ENCODE results near the gene NUPR1.

NUPR1 gene

GRCh38 chr16:28538733-28539596 is at the start of gene NUPR1:
Gene NUPR1, minus strand, starts transcription at chr16:28538974. Its CDS starts 67 bp downstream, at chr16:28538907.
- in situ Hi-C loops (cut with MboI; ENCODE audit: low sequenced_read_pairs): no loop called here
- H3K4me3 ChIP-seq: no peak within 1 kb of the TSS
- H3K9me3 ChIP-seq: no peaks in the 10 kb centered on the region
- no peaks in the 10 kb centered on the region for H3K36me3 ChIP-seq (replicated peaks)
- DNase-seq (ENCODE audit: low spot score in 2 of 2): peak in 1 of 2 experiments; percentile 42
- H3K4me1 ChIP-seq: no peaks in the 10 kb centered on the region
- H3K27me3 ChIP-seq (ENCODE audit: low read depth): no peaks in the 10 kb centered on the region

- no peaks in the 10 kb centered on the region for H3K9me3 ChIP-seq
- H3K36me3 ChIP-seq (replicated peaks): no peaks in the 10 kb centered on the region; the same call in 1 of the 2 replicates
- no peaks in the 10 kb centered on the region for H3K27me3 ChIP-seq (ENCODE audit: low read depth)
- in situ Hi-C loops (cut with MboI; ENCODE audit: low sequenced_read_pairs): loop anchor here (25.0 kb wide), 1 partner anchor 275 kb away; no protein-coding TSS in a partner anchor
- DNase-seq (ENCODE audit: low spot score in 2 of 2): no peak
- no peaks in the 10 kb centered on the region for H3K4me1 ChIP-seq
- H3K4me3 ChIP-seq: no peak overlapping the region
Observed at GRCh38 chr16:28587386-28587785, 48.6 kb upstream of the NUPR1 start.

GRCh38 chr16:28586466-28586865 is 47.7 kb upstream of the NUPR1 start:
- no peak for DNase-seq (ENCODE audit: low spot score in 2 of 2)
- Histone ChIP-seq H3K27me3 (ENCODE audit: low read depth) (no peaks in the 10 kb centered on the region), H3K36me3 (replicated peaks) (no peaks in the 10 kb centered on the region; the same call in 1 of the 2 replicates), H3K4me3 (no peak overlapping the region), H3K4me1 (no peaks in the 10 kb centered on the region), H3K9me3 (no peaks in the 10 kb centered on the region)
- in situ Hi-C loops (cut with MboI; ENCODE audit: low sequenced_read_pairs): loop anchor here (25.0 kb wide), 1 partner anchor 274 kb away; no protein-coding TSS in a partner anchor

- no peaks in the 10 kb centered on the region for H3K4me1 ChIP-seq
- H3K4me3 ChIP-seq: no peak overlapping the region
- H3K36me3 ChIP-seq (replicated peaks): no peaks in the 10 kb centered on the region; the same call in 1 of the 2 replicates
- H3K9me3 ChIP-seq: no peaks in the 10 kb centered on the region
- H3K27me3 ChIP-seq (ENCODE audit: low read depth): no peaks in the 10 kb centered on the region
- peak in 1 of 2 experiments; percentile 32 for DNase-seq (ENCODE audit: low spot score in 2 of 2)
- in situ Hi-C loops (cut with MboI; ENCODE audit: low sequenced_read_pairs): loop anchor here (25.0 kb wide), 1 partner anchor 273 kb away; no protein-coding TSS in a partner anchor
Observed at GRCh38 chr16:28585674-28586073, 46.9 kb upstream of the NUPR1 start.

GRCh38 chr16:28580726-28581315 is 42.0 kb upstream of the NUPR1 start:
- Histone ChIP-seq H3K4me1 (no peaks in the 10 kb centered on the region), H3K4me3 (no peak overlapping the region), H3K36me3 (replicated peaks) (no peaks in the 10 kb centered on the region; the same call in 1 of the 2 replicates), H3K27me3 (ENCODE audit: low read depth) (no peaks in the 10 kb centered on the region), H3K9me3 (no peaks in the 10 kb centered on the region)
- in situ Hi-C loops (cut with MboI; ENCODE audit: low sequenced_read_pairs): loop anchor here (25.0 kb wide), 1 partner anchor 269 kb away; no protein-coding TSS in a partner anchor
- DNase-seq (ENCODE audit: low spot score in 2 of 2): no peak

GRCh38 chr16:28575446-28576109 is 36.8 kb upstream of the NUPR1 start:
- in situ Hi-C loops (cut with MboI; ENCODE audit: low sequenced_read_pairs): loop anchor here (25.0 kb wide), 1 partner anchor 263 kb away; no protein-coding TSS in a partner anchor

GRCh38 chr16:28574925-28575324 is 36.2 kb upstream of the NUPR1 start:
- DNase-seq (ENCODE audit: low spot score in 2 of 2): no peak
- H3K27me3 ChIP-seq (ENCODE audit: low read depth): no peaks in the 10 kb centered on the region
- no peaks in the 10 kb centered on the region for H3K9me3 ChIP-seq
- H3K4me1 ChIP-seq: no peaks in the 10 kb centered on the region
- no peak overlapping the region for H3K4me3 ChIP-seq
- H3K36me3 ChIP-seq (replicated peaks): no peaks in the 10 kb centered on the region
- in situ Hi-C loops (cut with MboI; ENCODE audit: low sequenced_read_pairs): loop anchor here (25.0 kb wide), 1 partner anchor 263 kb away; no protein-coding TSS in a partner anchor

More at GRCh38 chr16:28575446-28576109, 36.8 kb upstream of the NUPR1 start:
- Histone ChIP-seq H3K36me3 (replicated peaks) (no peaks in the 10 kb centered on the region), H3K4me3 (no peak overlapping the region), H3K27me3 (ENCODE audit: low read depth) (no peaks in the 10 kb centered on the region), H3K9me3 (no peaks in the 10 kb centered on the region), H3K4me1 (no peaks in the 10 kb centered on the region)
- DNase-seq (ENCODE audit: low spot score in 2 of 2): no peak

GRCh38 chr16:28573738-28574718 is 35.3 kb upstream of the NUPR1 start:
- DNase-seq (ENCODE audit: low spot score in 2 of 2): no peak
- in situ Hi-C loops (cut with MboI; ENCODE audit: low sequenced_read_pairs): no loop called here
- Histone ChIP-seq H3K9me3 (no peaks in the 10 kb centered on the region), H3K4me3 (no peak overlapping the region), H3K4me1 (no peaks in the 10 kb centered on the region), H3K36me3 (replicated peaks) (no peaks in the 10 kb centered on the region), H3K27me3 (ENCODE audit: low read depth) (no peaks in the 10 kb centered on the region)

GRCh38 chr16:28572696-28573510 is 34.1 kb upstream of the NUPR1 start:
- in situ Hi-C loops (cut with MboI; ENCODE audit: low sequenced_read_pairs): no loop called here
- DNase-seq (ENCODE audit: low spot score in 2 of 2): no peak
- no peaks in the 10 kb centered on the region for H3K36me3 ChIP-seq (replicated peaks)
- H3K4me3 ChIP-seq: no peak overlapping the region
- H3K4me1 ChIP-seq: no peaks in the 10 kb centered on the region
- no peaks in the 10 kb centered on the region for H3K9me3 ChIP-seq
- no peaks in the 10 kb centered on the region for H3K27me3 ChIP-seq (ENCODE audit: low read depth)

- no peaks in the 10 kb centered on the region for H3K27me3 ChIP-seq (ENCODE audit: low read depth)
- H3K36me3 ChIP-seq (replicated peaks): no peaks in the 10 kb centered on the region
- in situ Hi-C loops (cut with MboI; ENCODE audit: low sequenced_read_pairs): no loop called here
Observed at GRCh38 chr16:28569968-28570752, 31.4 kb upstream of the NUPR1 start.

GRCh38 chr16:28569021-28569420 is 30.2 kb upstream of the NUPR1 start:
- H3K4me1 ChIP-seq: no peaks in the 10 kb centered on the region
- H3K36me3 ChIP-seq (replicated peaks): no peaks in the 10 kb centered on the region
- in situ Hi-C loops (cut with MboI; ENCODE audit: low sequenced_read_pairs): no loop called here
- no peaks in the 10 kb centered on the region for H3K27me3 ChIP-seq (ENCODE audit: low read depth)
- no peak for DNase-seq (ENCODE audit: low spot score in 2 of 2)
- peaks cover 3% of the 10 kb centered on the region; the same call in 1 of the 2 replicates for H3K9me3 ChIP-seq
- no peak overlapping the region for H3K4me3 ChIP-seq

More at GRCh38 chr16:28569968-28570752, 31.4 kb upstream of the NUPR1 start:
- no peak overlapping the region for H3K4me3 ChIP-seq
- DNase-seq (ENCODE audit: low spot score in 2 of 2): no peak
- peaks cover 3% of the 10 kb centered on the region; the same call in 1 of the 2 replicates for H3K9me3 ChIP-seq
- no peaks in the 10 kb centered on the region for H3K4me1 ChIP-seq
